Measurements from ENCODE around the gene DBH. TPM values are rescaled to one million over a fixed set of nuclear protein-coding genes. Genes with fewer than 3 reads are reported as not detected.

DBH gene
- total and polyA plus RNA-seq, 10 of the 15 experiments (the other 5 are each of a cell fraction or from before 2014, with no cell fraction given): not detected

GRCh38 chr9:133685653-133686609, 49.8 kb downstream of the DBH start:
- ChIA-PET RAD21 (ENCODE audit: unreplicated experiment) (no interaction called here), POLR2A (no interaction called here), CTCF (interaction anchor here (1.0 kb wide), 1 partner anchor 15 kb away, joined by 3 read pairs; no protein-coding TSS in a partner anchor), SMC1A (ENCODE audit: uncharacterized antibody, unreplicated experiment) (no interaction called here)
- DNase-seq (ENCODE audit: low read depth, low spot score) (no peak), FAIRE-seq (no peak), ATAC-seq (no peak)
- no peak overlapping the region for H3K27ac ChIP-seq (ENCODE audit: control insufficient read depth, insufficient read depth)
- 19% methylated on average over 18 of the region's 18 CpGs for WGBS (ENCODE audit: insufficient coverage, insufficient replicate concordance, low lambda C conversion rate, missing lambda C conversion rate)
- BruUV-seq (replicated peaks): no TSS peak
- H3K27me3 ChIP-seq (replicated peaks in 1 of 2; ENCODE audit: control insufficient read depth in 2 of 2, insufficient read depth in 2 of 2, low read length in 1 of 2): peaks cover 0 to 4% of the 10 kb centered on the region in 2 experiments; a peak in 3 of 4 replicates
- H3K36me3 ChIP-seq (ENCODE audit: control insufficient read depth in 2 of 2, insufficient read depth in 2 of 2, low read length in 1 of 2): no peaks in the 10 kb centered on the region
- TF ChIP-seq EP300 (IDR thresholded peaks at IDR 0.05; ENCODE audit: borderline replicate concordance in 1 of 2, control insufficient read depth in 1 of 2, low read depth in 2 of 2, low read length in 2 of 2): no peak
- no peak overlapping the region for H3K4me2 ChIP-seq (ENCODE audit: control insufficient read depth, insufficient read depth)
- no peak overlapping the region for H2AFZ ChIP-seq (ENCODE audit: control insufficient read depth, low read depth, low read length)
- no peaks in the 10 kb centered on the region for H4K20me1 ChIP-seq (ENCODE audit: control insufficient read depth, insufficient read depth)
- in situ Hi-C loops (cut with MboI) (no loop called here), intact Hi-C loops (cut with micrococcal nuclease; ENCODE audit: unreplicated experiment) (no loop called here)
- H3K9ac ChIP-seq (ENCODE audit: control insufficient read depth, insufficient read depth, low read length): no peak overlapping the region
- no peaks in the 10 kb centered on the region for H3K4me1 ChIP-seq (ENCODE audit: control insufficient read depth, insufficient read depth, low read length)
- no peak overlapping the region for H3K4me3 ChIP-seq
- H3K9me3 ChIP-seq (replicated peaks; ENCODE audit: control insufficient read depth, insufficient read depth, low read length): no peaks in the 10 kb centered on the region
- H3K79me2 ChIP-seq (ENCODE audit: control insufficient read depth, insufficient read depth, low read length): no peaks in the 10 kb centered on the region

- no peaks in the 10 kb centered on the region for H3K79me2 ChIP-seq (ENCODE audit: control insufficient read depth, insufficient read depth, low read length)
- intact Hi-C loops (cut with micrococcal nuclease; ENCODE audit: unreplicated experiment) (no loop called here), in situ Hi-C loops (cut with MboI) (no loop called here)
- H3K9me3 ChIP-seq (replicated peaks; ENCODE audit: control insufficient read depth, insufficient read depth, low read length): no peaks in the 10 kb centered on the region
- WGBS (ENCODE audit: insufficient coverage, insufficient replicate concordance, low lambda C conversion rate, missing lambda C conversion rate): 38% methylated on average over 24 of the region's 24 CpGs
- no TSS peak for BruUV-seq (replicated peaks)
- ChIA-PET RAD21 (ENCODE audit: unreplicated experiment) (no interaction called here), CTCF (no interaction called here), SMC1A (ENCODE audit: uncharacterized antibody, unreplicated experiment) (no interaction called here), POLR2A (no interaction called here)
- no peak overlapping the region for H3K9ac ChIP-seq (ENCODE audit: control insufficient read depth, insufficient read depth, low read length)
- no peak for FAIRE-seq
- no peak for ATAC-seq
- no peak overlapping the region for H3K4me2 ChIP-seq (ENCODE audit: control insufficient read depth, insufficient read depth)
- no peak for DNase-seq (ENCODE audit: low read depth, low spot score)
- no peak overlapping the region for H3K4me3 ChIP-seq
- no peaks in the 10 kb centered on the region for H4K20me1 ChIP-seq (ENCODE audit: control insufficient read depth, insufficient read depth)
- H2AFZ ChIP-seq (ENCODE audit: control insufficient read depth, low read depth, low read length): no peak overlapping the region
- H3K36me3 ChIP-seq (ENCODE audit: control insufficient read depth in 2 of 2, insufficient read depth in 2 of 2, low read length in 1 of 2): no peaks in the 10 kb centered on the region
- no peak overlapping the region for H3K27ac ChIP-seq (ENCODE audit: control insufficient read depth, insufficient read depth)
- no peaks in the 10 kb centered on the region for H3K4me1 ChIP-seq (ENCODE audit: control insufficient read depth, insufficient read depth, low read length)
- H3K27me3 ChIP-seq (replicated peaks in 1 of 2; ENCODE audit: control insufficient read depth in 2 of 2, insufficient read depth in 2 of 2, low read length in 1 of 2): peaks cover 0 to 4% of the 10 kb centered on the region in 2 experiments; a peak in 3 of 4 replicates
- TF ChIP-seq PBX3 (IDR thresholded peaks at IDR 0.05; ENCODE audit: insufficient replicate concordance, low read depth, low read length) (no peak), HSF1 (IDR thresholded peaks at IDR 0.05; ENCODE audit: low read depth, low read length) (no peak), SREBF1 (IDR thresholded peaks at IDR 0.05; ENCODE audit: low read length) (no peak), MEF2B (IDR thresholded peaks at IDR 0.05; ENCODE audit: partially characterized antibody, poor library complexity, severe bottlenecking) (no peak), ZNF207 (IDR thresholded peaks at IDR 0.05; ENCODE audit: borderline replicate concordance) (no peak), NR2F1 (conservative IDR thresholded peaks at IDR 0.05) (no peak), FOS (IDR thresholded peaks at IDR 0.05; ENCODE audit: borderline replicate concordance, extremely low read depth, insufficient read length) (no peak), SIX5 (IDR thresholded peaks at IDR 0.05; ENCODE audit: low read depth, low read length, severe bottlenecking) (no peak), RBBP5 (conservative IDR thresholded peaks at IDR 0.05) (no peak), ETV6 (conservative IDR thresholded peaks at IDR 0.05 in 1 of 2, IDR thresholded peaks at IDR 0.05 in 1 of 2; ENCODE audit: borderline replicate concordance in 1 of 2, low read depth in 1 of 2) (no peak)
These were observed 50.7 kb downstream of the DBH start for GRCh38 chr9:133686642-133687575.
